HFFc6 (cell line): ENCODE results near the gene FAM131B. TPM values are rescaled to one million over a fixed set of nuclear protein-coding genes. Genes with fewer than 3 reads are reported as not detected.
A peak's percentile ranks its signal among the peaks of the same experiment; 100 is the strongest.

Source experiments
- DNase-seq: peaks from one replicate; pipeline ENCODE4 v3.0.0-alpha.2; 2018
- H3K27ac Mint-ChIP-seq: 2 replicates; pipeline ENCODE4 v1.8.0; 2020; ENCODE audit warnings: mild to moderate bottlenecking, mixed read lengths
- H3K27me3 Mint-ChIP-seq: 2 replicates; pipeline ENCODE4 v1.8.0; 2021; ENCODE audit warnings: mild to moderate bottlenecking, moderate library complexity, mixed read lengths; ENCODE audit not compliant: insufficient read depth
- H3K36me3 Mint-ChIP-seq: 2 replicates; pipeline ENCODE4 v1.8.0; 2021; ENCODE audit warnings: low read depth, mixed read lengths
- H3K4me1 Mint-ChIP-seq: 2 replicates; pipeline ENCODE4 v1.8.0; 2020; ENCODE audit warnings: low read depth, mixed read lengths
- H3K4me3 Mint-ChIP-seq: 2 replicates; pipeline ENCODE4 v1.8.0; 2020; ENCODE audit warnings: mild to moderate bottlenecking, moderate library complexity, mixed read lengths
- H3K9me3 Mint-ChIP-seq: 2 replicates; pipeline ENCODE4 v1.8.0; 2020; ENCODE audit warnings: mild to moderate bottlenecking, mixed read lengths
- CTCF ChIP-seq: fragments of 200-600 bp; sonication (generic); IDR thresholded peaks from 2 replicates; pipeline ENCODE4 v1.5.0; 2021; ENCODE audit warnings: antibody characterized with exemption, mild to moderate bottlenecking
- total RNA-seq, 6 experiments: library from RNA; stranded (reverse); fragmentation: NEBNext Ultra II Directional; extraction: Animal tissue kit (Norgen Biotek cat#: 25700); gene quantifications; 2 replicates in 1 of 6; 3 replicates in 5 of 6; pipeline ENCODE4 v1.2.3, GENCODE V29; 2021

FAM131B gene
- total RNA-seq, 6 experiments from 2014 or later = 0.70 to 1.3 (median 0.98) TPM

DNA sequence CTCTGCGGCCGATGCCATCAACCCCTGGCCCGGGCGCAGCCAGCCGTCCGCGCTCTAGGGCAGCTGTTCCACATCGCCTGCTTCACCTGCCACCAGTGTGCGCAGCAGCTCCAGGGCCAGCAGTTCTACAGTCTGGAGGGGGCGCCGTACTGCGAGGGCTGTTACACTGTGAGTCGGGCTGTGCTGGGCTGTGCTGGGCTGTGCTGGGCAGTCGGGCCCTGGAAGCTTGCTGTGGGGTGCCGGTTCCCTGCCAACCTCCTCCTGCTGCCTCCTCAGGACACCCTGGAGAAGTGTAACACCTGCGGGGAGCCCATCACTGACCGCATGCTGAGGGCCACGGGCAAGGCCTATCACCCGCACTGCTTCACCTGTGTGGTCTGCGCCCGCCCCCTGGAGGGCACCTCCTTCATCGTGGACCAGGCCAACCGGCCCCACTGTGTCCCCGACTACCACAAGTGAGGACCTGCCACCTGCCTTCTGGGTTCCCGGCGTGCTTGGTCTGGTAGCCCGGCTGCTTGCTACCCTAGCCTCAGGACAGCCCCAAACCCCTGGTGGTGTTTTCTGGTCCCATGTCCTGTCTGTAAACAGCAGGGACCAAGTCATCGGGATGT lies 26.1 kb upstream of the FAM131B start:
- Mint-ChIP-seq H3K4me1 (peaks cover 53% of the 10 kb centered on the region), H3K9me3 (peaks cover under 1% of the 10 kb centered on the region; the same call in 1 of the 2 replicates), H3K27me3 (peaks cover 22% of the 10 kb centered on the region), H3K27ac (peak overlapping the region; percentile 73; the same call in 1 of the 2 replicates), H3K4me3 (0 out of 2 replicates have a peak overlapping the region, but pooled peaks have one; percentile 67), H3K36me3 (peaks cover 29% of the 10 kb centered on the region)
- TF ChIP-seq CTCF = peak; percentile 52
- DNase-seq = no peak

- no peaks in the 10 kb centered on the region for H3K9me3 Mint-ChIP-seq
- H3K4me1 Mint-ChIP-seq = peaks cover 48% of the 10 kb centered on the region
- peaks cover 28% of the 10 kb centered on the region for H3K36me3 Mint-ChIP-seq
- peak overlapping the region; percentile 38 for H3K27ac Mint-ChIP-seq
- H3K4me3 Mint-ChIP-seq = peak overlapping the region; percentile 24
- H3K27me3 Mint-ChIP-seq = peaks cover 22% of the 10 kb centered on the region
- no peak for TF ChIP-seq CTCF
- no peak for DNase-seq
Observed at GRCh38 chr7:143388051-143388450, 25.5 kb upstream of the FAM131B start.

DNA sequence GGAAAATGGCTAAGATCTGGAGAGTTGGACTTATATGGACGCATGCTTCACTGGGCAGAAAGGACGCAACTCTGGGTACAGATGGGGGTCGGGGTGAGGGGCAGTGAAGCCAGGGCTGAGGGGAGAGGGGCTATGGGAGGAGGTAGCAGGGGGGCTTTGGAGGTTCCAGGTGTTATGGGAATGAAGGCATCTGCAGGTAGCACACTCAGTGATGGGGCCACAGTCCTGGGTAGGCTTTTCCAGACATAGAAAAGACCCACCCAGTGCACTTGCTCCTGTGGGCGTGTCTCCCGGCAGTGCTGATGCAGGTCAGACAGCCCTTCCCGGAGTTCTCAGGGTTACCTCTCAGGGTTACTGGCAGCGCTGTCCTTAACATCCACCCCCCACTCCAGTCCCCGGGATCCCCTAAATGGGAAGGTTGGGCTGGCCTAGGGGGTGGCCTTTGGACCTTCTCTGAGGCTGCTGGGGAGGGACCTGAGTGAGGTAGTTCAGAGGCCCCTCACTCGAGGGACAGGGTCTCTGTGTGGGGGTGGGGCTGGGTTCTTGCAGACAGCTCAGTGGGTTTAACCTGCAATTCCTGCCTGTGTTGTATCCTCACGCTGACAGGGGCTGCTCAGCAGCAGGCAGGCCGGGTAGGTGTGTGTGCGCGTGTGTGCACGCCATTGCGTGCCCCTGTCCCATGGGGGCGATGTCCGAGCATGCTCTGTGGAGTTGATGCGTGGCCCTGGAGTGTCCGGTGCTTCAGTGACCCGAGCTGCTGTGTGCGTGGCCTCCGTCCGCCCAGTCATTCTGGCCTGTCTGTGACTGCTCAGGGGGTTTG lies 24.9 kb upstream of the FAM131B start:
- Mint-ChIP-seq H3K9me3 (no peaks in the 10 kb centered on the region), H3K27ac (peak overlapping the region; percentile 38), H3K36me3 (peaks cover 21% of the 10 kb centered on the region), H3K27me3 (peaks cover 21% of the 10 kb centered on the region), H3K4me3 (peak overlapping the region; percentile 24), H3K4me1 (peaks cover 41% of the 10 kb centered on the region)
- no peak for DNase-seq
- peak; percentile 35; the same call in 1 of the 2 replicates for TF ChIP-seq CTCF

- TF ChIP-seq CTCF = no peak
- Mint-ChIP-seq H3K4me3 (no peak overlapping the region), H3K9me3 (no peaks in the 10 kb centered on the region), H3K4me1 (peaks cover 29% of the 10 kb centered on the region), H3K27me3 (peaks cover 17% of the 10 kb centered on the region), H3K27ac (no peak overlapping the region), H3K36me3 (peaks cover 16% of the 10 kb centered on the region)
- DNase-seq = no peak
Observed at GRCh38 chr7:143385891-143386781, 23.6 kb upstream of the FAM131B start.
